ENCODE data around the gene DNAI4. TPM values are rescaled to one million over a fixed set of nuclear protein-coding genes. Genes with fewer than 3 reads are reported as not detected.
"Not testable (repeated sequence)": the region's sequence is repeated elsewhere in the genome, so short reads cannot be mapped to it uniquely, and the experiment has no call there.

DNAI4 gene
- total RNA-seq, 1 donor from 2014 or later, result 7.0 TPM

- no peak for DNase-seq (ENCODE audit: low spot score)
Measured at GRCh38 chr1:66929146-66929688, 4.6 kb upstream of the DNAI4 start.

DNA sequence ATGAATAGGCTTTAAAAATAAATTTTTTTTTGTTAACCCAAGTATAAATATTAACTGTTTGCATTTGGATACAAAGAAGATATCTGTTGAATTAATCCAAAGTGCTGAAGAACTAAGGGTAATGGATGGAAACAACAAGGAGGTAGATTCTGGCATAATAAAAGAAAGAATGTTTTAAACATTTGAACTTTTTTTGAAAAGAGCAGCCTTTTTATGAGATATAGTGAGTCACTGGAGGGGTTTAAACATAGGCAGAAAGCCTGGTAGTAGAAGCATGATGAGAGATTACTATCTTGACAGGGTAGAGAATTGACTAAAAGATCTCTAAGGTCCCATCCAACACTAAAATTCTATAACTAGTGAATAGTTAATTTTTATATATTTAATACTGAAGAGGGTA, 2.9 kb upstream of the DNAI4 start:
- DNase-seq (ENCODE audit: low spot score), result no peak

GRCh38 chr1:66925944-66926343, 1.3 kb upstream of the DNAI4 start:
- no peak for DNase-seq (ENCODE audit: low spot score)

DNA sequence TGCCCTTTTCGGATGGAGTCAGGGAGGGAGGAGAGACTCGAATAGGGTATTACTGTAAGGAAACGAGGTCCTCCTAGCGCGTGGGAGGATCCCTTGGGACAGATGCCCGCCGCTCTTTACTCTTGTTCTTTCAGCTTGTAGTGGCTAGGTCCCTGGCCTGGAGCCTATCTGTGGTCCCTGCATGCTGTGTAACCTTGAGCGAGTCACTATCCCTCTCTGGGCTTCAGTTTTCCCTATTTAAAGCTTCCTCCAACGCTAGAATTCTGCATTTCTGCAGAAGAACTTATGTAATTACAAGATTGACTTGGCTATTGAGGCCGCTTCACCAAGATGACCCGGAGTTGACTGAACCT, 878 bp upstream of the DNAI4 start:
- DNase-seq (ENCODE audit: low spot score), result no peak

GRCh38 chr1:66920543-66920942, 4.1 kb downstream of the DNAI4 start:
- DNase-seq (ENCODE audit: low spot score), result no peak

GRCh38 chr1:66919828-66920227, 4.8 kb downstream of the DNAI4 start:
- DNase-seq (ENCODE audit: low spot score), result no peak

GRCh38 chr1:66919063-66919462, 5.6 kb downstream of the DNAI4 start:
- no peak for DNase-seq (ENCODE audit: low spot score)

DNA sequence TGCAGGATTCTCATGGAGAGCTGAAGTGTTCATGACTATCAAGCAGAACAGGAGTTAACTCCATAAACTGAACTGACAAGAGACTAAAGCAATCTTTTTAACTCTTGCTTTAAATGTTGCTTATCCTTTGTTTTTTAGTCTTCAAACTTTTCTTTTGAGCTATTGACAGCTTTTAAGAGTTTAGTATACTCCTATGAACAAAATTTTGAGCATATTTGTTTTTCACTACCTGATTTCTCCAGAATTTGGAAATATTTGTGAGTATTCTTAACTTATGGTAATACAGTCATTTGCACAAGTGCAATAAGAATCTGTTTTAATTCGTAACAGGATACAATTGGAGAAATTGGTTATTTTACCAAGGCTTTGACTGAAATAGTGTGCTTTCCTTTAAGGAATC, 7.2 kb downstream of the DNAI4 start:
- no peak for DNase-seq (ENCODE audit: low spot score)

DNA sequence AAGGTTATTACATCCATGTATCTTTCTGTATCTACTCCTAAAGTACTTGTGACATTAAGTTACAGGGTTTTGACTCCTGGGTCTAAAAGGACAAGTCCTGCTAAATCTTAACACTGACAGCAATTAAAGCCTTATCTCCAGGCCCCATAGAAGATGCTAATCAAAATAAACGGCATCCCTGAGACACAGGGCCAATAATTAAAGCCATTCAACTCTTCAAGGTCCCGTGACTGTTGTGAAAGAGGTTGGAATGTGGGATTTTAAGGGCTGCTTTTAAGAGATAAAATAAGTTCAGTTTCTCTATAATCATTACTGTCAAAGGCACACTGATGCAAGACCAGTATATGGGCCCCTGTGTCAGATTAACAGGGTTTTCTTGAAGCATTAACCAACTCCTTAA, 8.3 kb downstream of the DNAI4 start:
- no peak for DNase-seq (ENCODE audit: low spot score)

- not testable (repeated sequence) for DNase-seq (ENCODE audit: low spot score)
Measured at GRCh38 chr1:66915203-66915602, 9.5 kb downstream of the DNAI4 start.

DNA sequence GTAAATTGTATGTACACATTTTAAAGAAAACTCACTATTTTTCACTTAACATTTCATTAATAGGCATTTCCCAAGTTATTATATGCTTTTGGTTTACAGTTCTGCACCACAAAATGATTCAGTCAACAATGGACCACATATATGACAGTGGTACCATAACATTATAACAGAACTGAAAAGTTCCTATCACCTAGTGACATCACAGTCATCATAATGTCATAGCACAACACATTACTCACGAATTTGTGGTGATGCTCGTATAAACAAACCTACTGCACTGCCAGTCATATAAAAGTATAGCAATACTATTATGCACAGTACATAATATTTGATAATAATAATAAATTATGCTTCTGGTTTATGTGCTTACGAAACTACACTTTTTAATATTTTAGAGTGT, 30.9 kb downstream of the DNAI4 start:
- no peak for DNase-seq (ENCODE audit: low spot score)

DNA sequence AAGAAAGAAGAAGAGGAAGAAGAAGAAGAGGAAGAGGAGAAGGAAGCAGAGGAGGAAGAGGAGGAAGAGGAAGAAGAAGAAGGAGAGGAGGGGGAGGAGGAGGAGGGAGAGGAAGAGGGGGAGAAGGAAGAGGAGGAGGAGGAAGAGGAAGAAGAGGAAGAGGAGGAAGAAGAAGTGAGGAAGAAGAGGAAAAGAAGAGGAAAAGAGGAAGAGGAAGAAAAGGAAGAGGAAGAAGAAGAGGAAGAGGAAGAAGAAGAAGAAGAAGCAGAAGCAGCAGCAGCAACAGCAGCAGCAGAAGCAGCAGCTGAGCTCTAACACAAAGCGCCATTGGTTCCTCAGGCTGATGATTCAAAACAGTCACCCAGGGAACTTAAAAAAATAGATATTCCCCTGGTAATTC, 34.0 kb downstream of the DNAI4 start:
- DNase-seq (ENCODE audit: low spot score), result no peak

DNA sequence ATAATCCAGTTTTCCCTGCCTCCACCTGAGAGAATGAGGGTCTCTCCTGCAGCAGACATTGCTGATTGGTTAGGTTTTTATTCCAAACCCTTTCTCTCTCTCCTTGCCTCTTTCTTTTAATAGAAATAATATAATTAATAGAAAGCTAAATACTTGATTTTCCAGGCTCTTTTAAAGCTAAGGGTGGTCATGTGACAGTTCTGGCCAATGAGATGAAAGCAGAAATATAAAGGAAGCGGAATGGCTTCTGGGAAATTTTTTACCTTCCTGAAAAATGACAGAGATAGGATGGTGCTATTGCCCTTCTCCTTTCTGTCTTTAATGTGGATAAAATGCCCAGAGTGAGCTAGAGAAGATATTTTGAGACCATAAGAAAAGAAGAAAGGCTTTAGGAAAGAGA, 35.6 kb downstream of the DNAI4 start:
- no peak for DNase-seq (ENCODE audit: low spot score)

- DNase-seq (ENCODE audit: low spot score), result no peak
Measured at GRCh38 chr1:66876664-66877063, 48.0 kb downstream of the DNAI4 start.

DNA sequence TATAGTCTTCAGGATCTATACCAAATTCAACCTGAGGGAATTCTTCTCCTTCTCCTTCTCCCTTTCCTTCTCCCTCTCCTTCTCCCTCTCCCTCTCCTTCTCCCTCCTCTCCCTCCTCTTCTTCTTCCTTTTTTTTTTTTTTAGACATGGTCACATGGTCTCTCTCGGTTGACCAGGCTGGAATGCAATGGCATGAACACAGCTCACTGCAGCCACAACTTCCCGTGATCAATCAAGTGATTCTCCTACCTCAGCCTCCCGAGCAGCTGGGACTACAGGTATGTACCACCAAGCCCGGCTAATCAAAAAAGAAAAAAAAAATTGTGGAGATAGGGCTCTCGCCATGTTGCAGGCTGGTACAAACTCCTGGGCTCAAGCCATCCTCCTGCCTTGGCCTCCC, 51.5 kb downstream of the DNAI4 start:
- no peak for DNase-seq (ENCODE audit: low spot score)

GRCh38 chr1:66872024-66872423, 52.6 kb downstream of the DNAI4 start:
- DNase-seq (ENCODE audit: low spot score), result not testable (repeated sequence)

GRCh38 chr1:66867501-66867900, 57.2 kb downstream of the DNAI4 start:
- DNase-seq (ENCODE audit: low spot score), result no peak

GRCh38 chr1:66860529-66860928, 64.1 kb downstream of the DNAI4 start:
- DNase-seq (ENCODE audit: low spot score), result no peak

DNA sequence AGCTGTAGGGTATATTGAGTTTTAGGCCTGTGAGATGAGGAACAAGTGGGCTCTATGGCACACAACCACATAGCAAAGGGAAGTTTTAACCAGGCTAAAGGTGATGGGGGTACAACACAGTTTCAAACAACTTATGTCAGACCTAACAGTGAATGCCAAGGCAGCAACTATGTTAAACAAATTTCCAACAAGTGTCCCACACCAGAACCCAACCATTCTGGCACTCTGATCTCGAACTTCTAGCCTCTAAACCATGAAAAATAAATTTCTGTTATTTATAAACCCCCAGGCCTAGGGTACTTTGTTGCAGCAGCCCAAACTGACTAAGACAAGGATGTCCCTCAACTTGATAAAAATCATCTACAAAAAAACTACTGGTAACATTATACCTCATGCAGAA, 71.3 kb downstream of the DNAI4 start:
- no peak for DNase-seq (ENCODE audit: low spot score)

DNA sequence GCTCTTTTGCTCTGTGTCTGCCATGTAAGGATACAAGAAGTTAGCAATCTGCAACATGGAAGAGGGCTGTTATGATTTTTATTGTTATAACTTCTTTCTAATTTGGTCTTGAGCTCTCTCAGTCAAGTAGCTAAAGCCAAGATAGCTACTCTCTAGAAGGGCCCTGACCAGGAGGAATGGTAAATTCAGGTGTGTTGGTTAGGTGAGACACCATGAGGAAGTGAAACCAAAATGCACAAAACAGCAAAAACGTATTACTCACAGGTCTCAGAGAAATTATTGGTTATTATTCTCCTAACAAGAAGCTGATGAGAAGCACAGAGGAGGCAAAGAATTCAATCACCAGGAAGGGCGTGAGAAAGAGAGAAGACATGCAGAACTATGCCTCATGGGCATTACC, 71.8 kb downstream of the DNAI4 start:
- no peak for DNase-seq (ENCODE audit: low spot score)

DNA sequence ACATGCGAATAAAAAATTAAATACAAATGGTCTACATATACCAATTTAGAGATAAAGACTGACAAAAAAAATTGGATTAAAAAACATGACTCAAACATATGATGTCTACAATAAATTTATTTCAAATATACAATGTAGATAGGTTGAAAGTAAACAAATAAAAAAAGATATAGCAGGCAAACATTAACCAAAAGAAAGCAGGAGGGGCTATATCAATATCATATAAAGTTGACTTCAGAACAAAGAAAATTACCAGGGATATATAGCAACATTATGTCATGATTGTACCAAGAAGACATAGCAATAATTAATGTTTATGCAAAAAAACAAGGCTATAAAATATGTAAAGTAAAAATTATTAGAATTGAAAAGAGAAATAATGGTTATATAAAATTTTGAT, 73.7 kb downstream of the DNAI4 start:
- no peak for DNase-seq (ENCODE audit: low spot score)

- no peak for DNase-seq (ENCODE audit: low spot score)
Measured at GRCh38 chr1:66848193-66848592, 76.5 kb downstream of the DNAI4 start.

DNA sequence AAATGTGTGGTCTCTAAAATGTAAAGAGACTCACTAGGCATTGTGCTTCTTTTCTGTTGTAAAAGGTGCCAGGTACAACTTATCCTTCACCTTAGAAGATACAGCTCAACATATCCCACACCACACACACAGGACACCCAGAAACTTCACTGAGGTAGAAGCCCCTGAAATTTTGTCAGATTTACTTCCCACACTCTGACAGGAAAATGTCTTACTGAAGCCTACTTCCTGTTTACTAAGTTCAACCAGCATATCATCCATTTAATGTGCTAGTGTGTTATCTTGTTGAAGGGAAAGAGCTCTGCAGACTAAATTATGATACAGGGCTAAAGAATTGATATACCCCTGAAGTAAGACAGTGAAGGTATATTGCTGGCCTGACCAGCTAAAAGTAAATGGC, 83.7 kb downstream of the DNAI4 start:
- no peak for DNase-seq (ENCODE audit: low spot score)

GRCh38 chr1:66834926-66835325, 89.7 kb downstream of the DNAI4 start:
- DNase-seq (ENCODE audit: low spot score), result no peak

All from mesenteric fat pad (tissue), 1 donor.